ENCODE results near the gene GFOD2.

DNA sequence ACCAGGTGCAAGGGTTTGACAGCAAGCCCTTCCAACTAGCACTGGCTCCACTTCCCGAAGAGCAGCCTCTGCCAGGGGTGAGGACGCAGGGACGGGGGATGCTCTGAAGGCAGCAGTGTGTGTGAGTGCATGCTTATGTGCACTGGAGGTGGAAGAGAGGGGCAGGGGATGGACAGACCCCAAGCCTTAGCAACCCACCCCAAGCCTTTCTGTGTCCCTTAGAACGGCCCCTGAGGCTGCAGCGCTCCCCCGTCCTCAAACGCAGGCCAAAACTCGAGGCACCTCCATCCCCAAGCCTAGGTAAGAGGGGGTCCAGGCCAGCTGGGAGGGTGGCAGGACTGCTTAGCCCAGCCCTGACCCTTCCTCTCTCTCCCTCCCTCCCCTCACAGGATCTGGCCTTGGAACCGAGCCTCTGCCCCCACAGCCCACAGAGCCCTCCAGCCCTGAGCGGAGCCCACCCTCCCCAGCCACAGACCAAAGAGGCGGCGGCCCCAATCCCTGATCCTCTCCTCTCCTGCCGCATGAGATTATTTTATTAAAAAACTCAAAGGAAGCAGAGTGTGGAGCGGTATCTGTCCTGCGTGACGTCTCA lies 62.0 kb downstream of the GFOD2 start:
- no peak for TF ChIP-seq CTCF (IDR thresholded peaks at IDR 0.05)
- no peak for TF ChIP-seq POLR2AphosphoS5 (IDR thresholded peaks at IDR 0.05)
- TF ChIP-seq POLR2A (IDR thresholded peaks at IDR 0.05; ENCODE audit: low read depth) = no peak
